Astrocyte of the cerebellum (primary cell): Measurements from ENCODE around the gene SCFD1.

Experiments used
- DNase-seq: peaks from one replicate; pipeline ENCODE4 v3.0.0-alpha.2; 2011; ENCODE audit warnings: low read depth
- H3K4me3 ChIP-seq: 2 replicates; pipeline ENCODE4 v1.5.1; 2011; ENCODE audit warnings: mild to moderate bottlenecking, low read depth, low read length, moderate library complexity
- CTCF ChIP-seq: IDR thresholded peaks from 2 replicates; pipeline ENCODE4 v1.5.1; 2012; ENCODE audit warnings: low read length, low read depth, moderate library complexity, mild to moderate bottlenecking; ENCODE audit errors: missing control alignments
- in situ Hi-C: cut with HindIII; loops from 2 replicates; pipeline ENCODE4 v1.10.0; 2017; ENCODE audit warnings: low sequenced_read_pairs

Gene SCFD1

GRCh38 chr14:30610787-30611343 is 11.3 kb upstream of the SCFD1 start:
- peak; percentile 67 for DNase-seq
- in situ Hi-C loops = no loop called here

GRCh38 chr14:30614155-30614554 is 8.0 kb upstream of the SCFD1 start:
- no peak overlapping the region for H3K4me3 ChIP-seq
- in situ Hi-C loops = no loop called here
- no peak for DNase-seq
- TF ChIP-seq CTCF = no peak

More at GRCh38 chr14:30610787-30611343, 11.3 kb upstream of the SCFD1 start:
- TF ChIP-seq CTCF = peak; percentile 43
- no peak overlapping the region for H3K4me3 ChIP-seq

GRCh38 chr14:30620178-30620577 is 1.9 kb upstream of the SCFD1 start:
- TF ChIP-seq CTCF = no peak
- in situ Hi-C loops = no loop called here
- DNase-seq = peak; percentile 9
- H3K4me3 ChIP-seq = no peak overlapping the region

GRCh38 chr14:30621354-30621939 is 672 bp upstream of the SCFD1 start:
- H3K4me3 ChIP-seq = peak overlapping the region; percentile 74
- in situ Hi-C loops = no loop called here
- no peak for TF ChIP-seq CTCF
- DNase-seq = no peak

GRCh38 chr14:30623412-30624131 is 1.5 kb downstream of the SCFD1 start:
- DNase-seq = no peak
- peak overlapping the region; percentile 74 for H3K4me3 ChIP-seq
- in situ Hi-C loops = no loop called here
- TF ChIP-seq CTCF = no peak

GRCh38 chr14:30624132-30624423 is 2.0 kb downstream of the SCFD1 start:
- no peak overlapping the region for H3K4me3 ChIP-seq
- in situ Hi-C loops = no loop called here
- DNase-seq = no peak
- TF ChIP-seq CTCF = no peak
